CD4-positive, alpha-beta T cell treated with Interleukin-6 at 100 ng/mL for 8 hours (primary cell): ENCODE measurements around the gene CHORDC1.
"Not testable (repeated sequence)": the region's sequence is repeated elsewhere in the genome, so short reads cannot be mapped to it uniquely, and the experiment has no call there.

Experiments
- DNase-seq: peaks from one replicate; pipeline ENCODE4 v3.0.0-alpha.2; 2020; ENCODE audit warnings: mixed read lengths, low spot score

CHORDC1 gene

GRCh38 chr11:90213322-90213721 lies 9.5 kb downstream of the CHORDC1 start:
- no peak for DNase-seq

- no peak for DNase-seq
Measured at GRCh38 chr11:90208857-90209256, 14.0 kb downstream of the CHORDC1 start.

GRCh38 chr11:90207992-90208391 lies 14.9 kb downstream of the CHORDC1 start:
- DNase-seq, result not testable (repeated sequence)

- DNase-seq, result peak; percentile 38
Measured at GRCh38 chr11:90204832-90205646, 17.8 kb downstream of the CHORDC1 start.

GRCh38 chr11:90204407-90204806 lies 18.4 kb downstream of the CHORDC1 start:
- DNase-seq, result no peak

GRCh38 chr11:90202342-90202741 lies 20.5 kb downstream of the CHORDC1 start:
- no peak for DNase-seq

- no peak for DNase-seq
Measured at GRCh38 chr11:90197377-90197776, 25.5 kb downstream of the CHORDC1 start.

GRCh38 chr11:90192869-90193582 lies 29.8 kb downstream of the CHORDC1 start:
- DNase-seq, result no peak

- no peak for DNase-seq
Measured at GRCh38 chr11:90189011-90189410, 33.8 kb downstream of the CHORDC1 start.

GRCh38 chr11:90187839-90188238 lies 35.0 kb downstream of the CHORDC1 start:
- DNase-seq, result no peak

GRCh38 chr11:90179923-90180322 lies 42.9 kb downstream of the CHORDC1 start:
- no peak for DNase-seq

- no peak for DNase-seq
Measured at GRCh38 chr11:90178751-90179150, 44.1 kb downstream of the CHORDC1 start.

GRCh38 chr11:90176069-90176468 lies 46.8 kb downstream of the CHORDC1 start:
- DNase-seq, result no peak

GRCh38 chr11:90171359-90171758 lies 51.5 kb downstream of the CHORDC1 start:
- DNase-seq, result no peak

- DNase-seq, result no peak
Measured at GRCh38 chr11:90168571-90168970, 54.3 kb downstream of the CHORDC1 start.

GRCh38 chr11:90167704-90168103 lies 55.1 kb downstream of the CHORDC1 start:
- not testable (repeated sequence) for DNase-seq

GRCh38 chr11:90166982-90167573 lies 55.8 kb downstream of the CHORDC1 start:
- DNase-seq, result not testable (repeated sequence)
